NOMO-1 (cell line): ENCODE data around the gene EXOC4.
"Not testable (repeated sequence)": the region's sequence is repeated elsewhere in the genome, so short reads cannot be mapped to it uniquely, and the experiment has no call there.

Experiments used
- DNase-seq, 2 experiments: peaks; one replicate each; lab custom pipeline; 2025; ENCODE audit not compliant: unreplicated experiment in 2 of 2; lab: John Stamatoyannopoulos, UW

EXOC4 gene

GRCh38 chr7:133601617-133602016 is 348.7 kb downstream of the EXOC4 start:
- DNase-seq = no peak

GRCh38 chr7:133602291-133602690 is 349.4 kb downstream of the EXOC4 start:
- no peak for DNase-seq

GRCh38 chr7:133606991-133607390 is 354.1 kb downstream of the EXOC4 start:
- no peak for DNase-seq

- no peak for DNase-seq
Measured at GRCh38 chr7:133609806-133610205, 356.9 kb downstream of the EXOC4 start.

GRCh38 chr7:133611955-133612354 is 359.1 kb downstream of the EXOC4 start:
- no peak for DNase-seq

- DNase-seq = no peak
Measured at GRCh38 chr7:133613250-133613790, 360.4 kb downstream of the EXOC4 start.

- DNase-seq = no peak
Measured at GRCh38 chr7:133614251-133614650, 361.4 kb downstream of the EXOC4 start.

GRCh38 chr7:133618970-133619369 is 366.1 kb downstream of the EXOC4 start:
- no peak for DNase-seq

- DNase-seq = no peak
Measured at GRCh38 chr7:133619491-133619890, 366.6 kb downstream of the EXOC4 start.

GRCh38 chr7:133623721-133624120 is 370.8 kb downstream of the EXOC4 start:
- DNase-seq = no peak

- DNase-seq = peak in 1 of 2 experiments; percentile 18
Measured at GRCh38 chr7:133625046-133625445, 372.2 kb downstream of the EXOC4 start.

- no peak for DNase-seq
Measured at GRCh38 chr7:133629701-133630100, 376.8 kb downstream of the EXOC4 start.

- peak in 1 of 2 experiments; percentile 65 for DNase-seq
Measured at GRCh38 chr7:133633055-133633454, 380.2 kb downstream of the EXOC4 start.

- DNase-seq = no peak
Measured at GRCh38 chr7:133635541-133635940, 382.7 kb downstream of the EXOC4 start.

GRCh38 chr7:133638857-133639256 is 386.0 kb downstream of the EXOC4 start:
- no peak for DNase-seq

- DNase-seq = no peak
Measured at GRCh38 chr7:133641436-133641835, 388.6 kb downstream of the EXOC4 start.

- DNase-seq = no peak
Measured at GRCh38 chr7:133642907-133643306, 390.0 kb downstream of the EXOC4 start.

- DNase-seq = not testable (repeated sequence)
Measured at GRCh38 chr7:133643652-133644051, 390.8 kb downstream of the EXOC4 start.

GRCh38 chr7:133645884-133646391 is 393.1 kb downstream of the EXOC4 start:
- peak in 1 of 2 experiments; percentile 23 for DNase-seq

- DNase-seq = peak in 1 of 2 experiments; percentile 12
Measured at GRCh38 chr7:133646472-133647315, 393.8 kb downstream of the EXOC4 start.

- no peak for DNase-seq
Measured at GRCh38 chr7:133649593-133649992, 396.7 kb downstream of the EXOC4 start.

GRCh38 chr7:133650069-133650468 is 397.2 kb downstream of the EXOC4 start:
- DNase-seq = no peak
